Esophagus squamous epithelium (tissue), 5 donors: Measurements from ENCODE around the gene LRP5. TPM values are rescaled to one million over a fixed set of nuclear protein-coding genes. Genes with fewer than 3 reads are reported as not detected.
"Not testable (repeated sequence)": the region's sequence is repeated elsewhere in the genome, so short reads cannot be mapped to it uniquely, and the experiment has no call there.

Experiments used
- DNase-seq: peaks from one replicate; lab custom pipeline; 2025; lab: John Stamatoyannopoulos, UW
- H3K27ac ChIP-seq, 4 donors: fragments of 200-600 bp; sonication (generic); one replicate each; pipeline ENCODE4 v1.5.1; 2016 to 2019; ENCODE audit warnings: mild to moderate bottlenecking in 1 of 4
- H3K27me3 ChIP-seq, 4 donors: fragments of 200-600 bp; sonication (generic); 1 replicate in 3 of 4; 2 replicates in 1 of 4; pipeline versions ENCODE4 v1.5.1 to v1.6.0; 2017 to 2021; ENCODE audit warnings: antibody characterized with exemption in 1 of 4
- H3K36me3 ChIP-seq, 3 donors: fragments of 200-600 bp; sonication (generic); one replicate each; pipeline ENCODE4 v1.5.1; 2016 to 2019
- H3K4me1 ChIP-seq, 3 donors: fragments of 200-600 bp; sonication (generic); one replicate each; pipeline ENCODE4 v1.5.1; 2017 to 2019
- H3K4me3 ChIP-seq, 4 donors: fragments of 200-600 bp; sonication (generic); 1 replicate in 3 of 4; 2 replicates in 1 of 4; pipeline ENCODE4 v1.5.1; 2016 to 2019; ENCODE audit warnings: mild to moderate bottlenecking in 2 of 4, moderate library complexity in 1 of 4
- H3K9me3 ChIP-seq, 3 donors: fragments of 200-600 bp; sonication (generic); one replicate each; pipeline ENCODE4 v1.5.1; 2016 to 2019
- POLR2A ChIP-seq, 4 donors: fragments of 450-650 bp; IDR thresholded peaks; one replicate each; pipeline ENCODE4 v1.6.1; 2017; ENCODE audit warnings: antibody characterized with exemption in 4 of 4, mild to moderate bottlenecking in 4 of 4, moderate library complexity in 3 of 4
- WGBS, 2 donors: methylation state at CpG; one replicate each; pipeline ENCODE4 v1.1.5; 2018; 5-methylcytosine and 5-hydroxymethylcytosine counted together
- intact Hi-C: fragments of 100-400 bp; cut with DNase I; formaldehyde crosslinking; loops from one replicate; pipeline ENCODE4 v1.15.0; 2022
- total RNA-seq, 4 donors: library from RNA; depleted of rRNA; stranded (reverse); fragments of >200 nt; gene quantifications; one replicate each; pipeline ENCODE4 v1.1.0, GENCODE V29; 2016
- TF ChIP-seq, protein P1 (sequence below), 6 experiments: fragments of 450-650 bp in 4 of 6; fragments of 200-600 bp in 2 of 6; sonication (generic) in 2 of 6; IDR thresholded peaks; one replicate each; pipeline ENCODE4 v1.5.1; 2016 to 2019; ENCODE audit warnings: antibody characterized with exemption in 6 of 6, mild to moderate bottlenecking in 4 of 6, moderate library complexity in 4 of 6
- donor health status: DM: yes; HTN: yes; CAD: no.

LRP5 gene
- total RNA-seq, 4 donors from 2014 or later = 13.7 to 24.0 (median 20.9) TPM

DNA sequence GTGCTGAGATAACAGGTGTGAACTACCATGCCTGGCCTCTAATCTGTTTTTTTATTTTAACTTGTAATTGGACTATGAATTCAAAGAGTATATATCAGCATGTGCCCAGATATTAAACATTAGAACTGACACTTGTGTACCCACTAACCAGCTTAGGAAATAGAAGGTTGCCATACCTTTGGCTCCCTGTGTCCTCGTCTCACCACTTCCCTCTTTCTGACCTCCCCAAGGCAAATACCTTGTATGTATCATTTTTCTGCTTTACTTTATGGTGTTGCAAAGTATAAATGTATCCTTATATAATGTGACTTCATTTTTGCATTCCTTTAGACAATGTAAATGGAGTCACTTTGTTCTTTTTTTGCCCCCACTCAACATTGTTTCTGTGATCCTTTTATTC, 157.3 kb downstream of the LRP5 start:
- Histone ChIP-seq H3K27me3 (no peaks in the 10 kb centered on the region), H3K4me1 (peaks cover 14 to 100% (median 69%) of the 10 kb centered on the region in 3 donors), H3K36me3 (peaks cover 0 to 14% (median 5%) of the 10 kb centered on the region in 3 donors), H3K27ac (no peak overlapping the region), H3K4me3 (no peak overlapping the region), H3K9me3 (no peaks in the 10 kb centered on the region)
- intact Hi-C loops = no loop called here
- WGBS, 2 donors = 37 to 88% methylated on average over 1 of the region's 1 CpG
- DNase-seq = no peak
- TF ChIP-seq, protein P1, sequence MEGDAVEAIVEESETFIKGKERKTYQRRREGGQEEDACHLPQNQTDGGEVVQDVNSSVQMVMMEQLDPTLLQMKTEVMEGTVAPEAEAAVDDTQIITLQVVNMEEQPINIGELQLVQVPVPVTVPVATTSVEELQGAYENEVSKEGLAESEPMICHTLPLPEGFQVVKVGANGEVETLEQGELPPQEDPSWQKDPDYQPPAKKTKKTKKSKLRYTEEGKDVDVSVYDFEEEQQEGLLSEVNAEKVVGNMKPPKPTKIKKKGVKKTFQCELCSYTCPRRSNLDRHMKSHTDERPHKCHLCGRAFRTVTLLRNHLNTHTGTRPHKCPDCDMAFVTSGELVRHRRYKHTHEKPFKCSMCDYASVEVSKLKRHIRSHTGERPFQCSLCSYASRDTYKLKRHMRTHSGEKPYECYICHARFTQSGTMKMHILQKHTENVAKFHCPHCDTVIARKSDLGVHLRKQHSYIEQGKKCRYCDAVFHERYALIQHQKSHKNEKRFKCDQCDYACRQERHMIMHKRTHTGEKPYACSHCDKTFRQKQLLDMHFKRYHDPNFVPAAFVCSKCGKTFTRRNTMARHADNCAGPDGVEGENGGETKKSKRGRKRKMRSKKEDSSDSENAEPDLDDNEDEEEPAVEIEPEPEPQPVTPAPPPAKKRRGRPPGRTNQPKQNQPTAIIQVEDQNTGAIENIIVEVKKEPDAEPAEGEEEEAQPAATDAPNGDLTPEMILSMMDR (IDR thresholded peaks at IDR 0.05) = no peak
- TF ChIP-seq POLR2A (IDR thresholded peaks at IDR 0.05) = no peak

- Histone ChIP-seq H3K4me3 (no peak overlapping the region), H3K9me3 (no peaks in the 10 kb centered on the region), H3K36me3 (peaks cover 0 to 14% (median 5%) of the 10 kb centered on the region in 3 donors), H3K4me1 (peaks cover 14 to 95% (median 62%) of the 10 kb centered on the region in 3 donors), H3K27me3 (no peaks in the 10 kb centered on the region), H3K27ac (no peak overlapping the region)
- intact Hi-C loops = no loop called here
- TF ChIP-seq, protein P1 (IDR thresholded peaks at IDR 0.05) = no peak
- TF ChIP-seq POLR2A (IDR thresholded peaks at IDR 0.05) = no peak
- WGBS, 2 donors = 93 to 97% methylated on average over 4 of the region's 4 CpGs
- no peak for DNase-seq
These were observed 158.0 kb downstream of the LRP5 start for GRCh38 chr11:68470304-68470811.

DNA sequence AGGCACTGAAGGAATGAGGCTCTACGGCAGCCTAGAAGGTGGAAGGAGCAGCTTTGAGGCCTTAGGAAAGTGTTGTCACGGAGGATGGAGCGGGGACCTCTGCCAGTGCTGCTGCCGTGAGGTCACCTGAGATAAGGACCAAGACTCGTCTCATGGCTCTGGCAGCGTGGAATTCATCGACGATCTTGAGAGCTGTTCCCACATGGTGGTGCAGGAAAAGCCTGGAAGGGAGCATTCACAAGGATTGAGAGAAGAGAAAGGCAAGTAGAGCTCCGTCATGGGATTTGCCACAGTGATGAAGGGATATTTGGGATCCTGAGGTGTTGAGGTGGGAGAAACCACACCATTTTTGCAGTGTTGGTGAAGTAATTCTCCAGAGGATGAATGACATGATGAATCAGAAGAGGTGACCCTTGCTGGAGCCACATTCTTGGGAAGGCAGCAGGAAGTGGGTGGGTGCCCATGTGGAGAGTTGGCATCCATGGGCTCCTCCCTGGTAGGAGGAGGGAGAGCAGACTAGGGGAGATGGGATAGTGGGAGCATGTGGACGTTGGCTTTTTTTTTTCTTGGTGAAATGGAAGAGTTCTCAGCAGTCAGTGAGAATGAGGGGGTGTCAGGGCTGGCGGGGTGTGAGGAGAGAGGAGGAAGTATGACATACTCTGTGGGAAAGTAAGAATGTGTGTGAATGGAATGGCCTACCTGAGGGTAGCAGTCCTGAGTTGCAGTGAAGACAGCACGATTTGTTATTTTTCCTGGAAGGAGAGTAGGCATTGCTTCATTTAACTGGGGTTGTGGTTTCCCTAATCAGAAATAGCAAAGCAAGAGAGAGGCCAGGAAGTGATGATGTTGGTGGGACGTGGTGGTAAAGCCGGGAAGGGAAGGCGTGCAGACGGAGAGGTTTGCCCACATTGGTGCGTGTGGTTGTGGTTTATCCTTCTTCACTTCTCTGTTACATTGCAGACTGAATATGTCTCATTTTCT, 159.3 kb downstream of the LRP5 start:
- H3K4me1 ChIP-seq = peaks cover 14 to 85% (median 55%) of the 10 kb centered on the region in 3 donors
- no peaks in the 10 kb centered on the region for H3K9me3 ChIP-seq
- no peaks in the 10 kb centered on the region for H3K27me3 ChIP-seq
- WGBS, 2 donors = 75 to 85% methylated on average over 17 of the region's 17 CpGs
- TF ChIP-seq POLR2A (IDR thresholded peaks at IDR 0.05) = no peak
- TF ChIP-seq, protein P1 (IDR thresholded peaks at IDR 0.05) = no peak
- H3K36me3 ChIP-seq = peaks cover 0 to 14% (median 5%) of the 10 kb centered on the region in 3 donors
- DNase-seq = no peak
- no peak overlapping the region for H3K4me3 ChIP-seq
- intact Hi-C loops = no loop called here
- no peak overlapping the region for H3K27ac ChIP-seq

GRCh38 chr11:68472778-68473177, 160.4 kb downstream of the LRP5 start:
- 94 to 97% methylated on average over 2 of the region's 2 CpGs for WGBS, 2 donors
- intact Hi-C loops = no loop called here
- no peak for TF ChIP-seq POLR2A (IDR thresholded peaks at IDR 0.05)
- TF ChIP-seq, protein P1 (IDR thresholded peaks at IDR 0.05) = no peak
- Histone ChIP-seq H3K9me3 (no peaks in the 10 kb centered on the region), H3K27me3 (no peaks in the 10 kb centered on the region), H3K27ac (no peak overlapping the region), H3K4me1 (peaks cover 14 to 81% (median 48%) of the 10 kb centered on the region in 3 donors), H3K4me3 (no peak overlapping the region), H3K36me3 (peaks cover 0 to 14% (median 5%) of the 10 kb centered on the region in 3 donors)
- no peak for DNase-seq

DNA sequence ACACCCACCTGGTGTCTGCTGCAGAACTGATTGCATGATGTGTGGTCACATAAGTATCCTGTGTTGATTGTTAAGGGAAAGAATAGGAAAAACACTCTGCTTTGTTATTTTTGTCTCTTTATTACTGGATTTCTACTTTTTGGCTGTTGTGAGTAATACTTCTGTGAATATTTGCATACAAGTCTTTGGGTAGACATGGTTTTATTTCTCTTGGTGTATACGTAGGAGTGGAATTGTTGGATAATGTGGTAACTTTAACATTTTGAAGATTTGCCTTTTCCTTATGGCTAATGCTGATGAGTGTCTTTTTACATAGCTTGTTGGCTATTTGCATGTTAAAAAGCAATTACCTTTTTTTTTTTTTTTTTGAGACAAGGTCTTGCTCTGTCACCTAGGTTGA, 161.3 kb downstream of the LRP5 start:
- Histone ChIP-seq H3K4me3 (no peak overlapping the region), H3K27me3 (no peaks in the 10 kb centered on the region), H3K4me1 (peaks cover 14 to 79% (median 41%) of the 10 kb centered on the region in 3 donors), H3K27ac (peak overlapping the region in 1 of 4 donors; percentile 9), H3K36me3 (peaks cover 0 to 14% (median 5%) of the 10 kb centered on the region in 3 donors), H3K9me3 (no peaks in the 10 kb centered on the region)
- DNase-seq = no peak
- intact Hi-C loops = no loop called here
- TF ChIP-seq, protein P1 (IDR thresholded peaks at IDR 0.05) = no peak
- no peak for TF ChIP-seq POLR2A (IDR thresholded peaks at IDR 0.05)
- WGBS, 2 donors = 72 to 79% methylated on average over 1 of the region's 1 CpG

DNA sequence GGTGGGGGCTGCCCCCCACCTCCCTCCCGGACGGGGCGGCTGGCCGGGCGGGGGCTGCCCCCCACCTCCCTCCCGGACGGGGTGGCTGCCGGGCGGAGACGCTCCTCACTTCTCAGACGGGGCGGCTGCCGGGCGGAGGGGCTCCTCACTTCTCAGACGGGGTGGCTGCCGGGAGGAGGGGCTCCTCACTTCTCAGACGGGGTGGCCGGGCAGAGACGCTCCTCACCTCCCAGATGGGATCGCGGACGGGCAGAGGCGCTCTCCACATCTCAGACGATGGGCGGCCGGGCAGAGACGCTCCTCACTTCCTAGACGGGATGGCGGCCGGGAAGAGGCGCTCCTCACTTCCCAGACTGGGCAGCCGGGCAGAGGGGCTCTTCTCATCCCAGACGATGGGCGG, 163.2 kb downstream of the LRP5 start:
- H3K9me3 ChIP-seq, intact Hi-C loops, H3K4me3 ChIP-seq, DNase-seq, H3K27me3 ChIP-seq: not testable (repeated sequence)
- H3K27ac ChIP-seq = peak overlapping the region in 1 of 4 donors; percentile 0
- peaks cover 5 to 71% (median 31%) of the 10 kb centered on the region in 3 donors for H3K4me1 ChIP-seq
- peaks cover 0 to 14% (median 5%) of the 10 kb centered on the region in 3 donors for H3K36me3 ChIP-seq
- WGBS, 2 donors = no CpG with 5 or more reads among the region's 34 CpGs
